ENCODE data around the gene RPL21. TPM values are rescaled to one million over a fixed set of nuclear protein-coding genes. Genes with fewer than 3 reads are reported as not detected.

The RPL21 gene
- 579 TPM for total RNA-seq

DNA sequence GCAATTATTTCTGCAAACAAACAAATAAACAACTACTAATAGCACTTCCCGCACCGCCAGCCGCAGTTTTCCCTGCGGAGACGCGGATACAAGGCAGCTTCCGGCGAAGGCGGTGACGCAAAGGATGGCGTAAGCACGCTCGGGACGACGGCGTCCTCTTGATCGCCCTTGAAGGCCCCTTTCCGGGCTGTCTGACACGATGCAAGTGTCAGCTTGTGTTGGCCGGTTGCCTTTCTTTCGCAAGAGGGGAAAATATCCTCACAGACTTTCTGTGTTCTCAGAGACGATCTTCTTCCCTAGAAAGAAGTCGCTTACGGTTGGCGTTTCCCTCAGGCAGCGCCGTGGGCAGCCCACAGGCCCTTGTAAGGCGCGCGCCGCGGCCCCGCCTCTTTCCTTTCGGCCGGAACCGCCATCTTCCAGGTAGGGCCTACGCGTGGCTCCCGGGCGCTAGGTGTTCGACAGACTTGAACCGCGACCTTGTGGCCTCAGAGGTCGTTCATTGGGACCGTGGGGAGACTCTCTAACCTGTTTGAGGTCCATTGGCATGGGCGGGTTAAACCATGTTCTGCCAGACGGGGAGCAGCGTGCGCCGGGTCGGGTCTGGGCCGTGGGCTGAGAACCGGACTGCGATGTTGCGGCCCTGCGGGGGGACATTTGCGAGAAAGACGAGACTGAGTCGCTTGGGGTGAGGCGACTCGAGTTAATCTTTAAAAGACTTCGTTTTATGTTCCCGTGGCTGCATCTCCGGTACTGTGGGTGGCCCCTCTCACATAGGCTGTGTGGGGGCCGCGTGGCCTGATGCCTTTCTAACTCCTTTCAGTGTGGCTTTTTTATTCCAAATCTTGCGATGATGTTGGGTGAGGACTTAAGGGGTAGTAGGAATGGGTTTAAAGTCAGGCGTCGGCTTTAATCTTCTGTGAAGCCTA lies at the start of gene RPL21:
RPL21 (plus strand) TSS at position 393 of the 926 bp plus-strand sequence. CDS start 2,219 bp downstream, outside the sequence.
- H3K27me3 ChIP-seq: no peaks in the 10 kb centered on the region
- H3K27ac ChIP-seq: peak within 1 kb of the TSS; percentile 91
- peaks cover 52% of the 10 kb centered on the region for H3K4me1 ChIP-seq
- H3K9me3 ChIP-seq: no peaks in the 10 kb centered on the region
- intact Hi-C loops (cut with DNase I): loop anchor here (5.0 kb wide), 1 partner anchor 79 kb away; the partner anchor contains the start of gene USP12
- TF ChIP-seq, protein P1, sequence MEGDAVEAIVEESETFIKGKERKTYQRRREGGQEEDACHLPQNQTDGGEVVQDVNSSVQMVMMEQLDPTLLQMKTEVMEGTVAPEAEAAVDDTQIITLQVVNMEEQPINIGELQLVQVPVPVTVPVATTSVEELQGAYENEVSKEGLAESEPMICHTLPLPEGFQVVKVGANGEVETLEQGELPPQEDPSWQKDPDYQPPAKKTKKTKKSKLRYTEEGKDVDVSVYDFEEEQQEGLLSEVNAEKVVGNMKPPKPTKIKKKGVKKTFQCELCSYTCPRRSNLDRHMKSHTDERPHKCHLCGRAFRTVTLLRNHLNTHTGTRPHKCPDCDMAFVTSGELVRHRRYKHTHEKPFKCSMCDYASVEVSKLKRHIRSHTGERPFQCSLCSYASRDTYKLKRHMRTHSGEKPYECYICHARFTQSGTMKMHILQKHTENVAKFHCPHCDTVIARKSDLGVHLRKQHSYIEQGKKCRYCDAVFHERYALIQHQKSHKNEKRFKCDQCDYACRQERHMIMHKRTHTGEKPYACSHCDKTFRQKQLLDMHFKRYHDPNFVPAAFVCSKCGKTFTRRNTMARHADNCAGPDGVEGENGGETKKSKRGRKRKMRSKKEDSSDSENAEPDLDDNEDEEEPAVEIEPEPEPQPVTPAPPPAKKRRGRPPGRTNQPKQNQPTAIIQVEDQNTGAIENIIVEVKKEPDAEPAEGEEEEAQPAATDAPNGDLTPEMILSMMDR (IDR thresholded peaks at IDR 0.05): no peak
- TF ChIP-seq POLR2A (IDR thresholded peaks at IDR 0.05) (peak in 1 of 2 donors; percentile 57), POLR2AphosphoS5 (IDR thresholded peaks at IDR 0.05; ENCODE audit: insufficient read depth in 1 of 2, low read depth in 1 of 2) (peak; percentile 95 to 98)
- peak in 1 of 2 donors; percentile 98 for DNase-seq (ENCODE audit: extremely low spot score in 2 of 2)
- peak within 1 kb of the TSS; percentile 70 to 92 for H3K4me3 ChIP-seq
- peaks cover 0 to 23% of the 10 kb centered on the region in 2 donors for H3K36me3 ChIP-seq

DNA sequence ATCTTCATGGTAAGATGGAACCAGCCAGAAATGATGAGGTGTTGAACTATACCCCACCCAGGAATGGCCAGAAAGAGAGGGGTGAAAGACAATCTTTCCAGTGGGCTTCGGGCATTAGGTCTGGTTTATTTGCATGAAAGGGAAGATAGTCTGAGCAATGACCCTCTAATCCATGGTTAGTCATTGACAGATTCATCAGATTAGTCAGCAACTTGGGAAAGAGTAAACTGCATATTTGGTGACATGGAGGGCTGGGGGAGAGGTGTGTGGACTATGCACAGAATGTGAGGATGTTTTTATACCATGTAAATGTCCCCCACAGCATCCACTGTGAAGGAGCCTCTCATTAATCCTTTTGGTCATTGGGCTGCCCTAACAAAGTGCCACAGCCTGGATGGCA lies 49.7 kb upstream of the RPL21 start:
- intact Hi-C loops (cut with DNase I): no loop called here
- DNase-seq (ENCODE audit: extremely low spot score in 2 of 2): no peak
- Histone ChIP-seq H3K4me1 (no peaks in the 10 kb centered on the region), H3K4me3 (no peak overlapping the region), H3K27ac (no peak overlapping the region), H3K9me3 (no peaks in the 10 kb centered on the region), H3K36me3 (no peaks in the 10 kb centered on the region), H3K27me3 (no peaks in the 10 kb centered on the region)
- TF ChIP-seq POLR2A (IDR thresholded peaks at IDR 0.05) (no peak), POLR2AphosphoS5 (IDR thresholded peaks at IDR 0.05; ENCODE audit: insufficient read depth in 1 of 2, low read depth in 1 of 2) (no peak)
- TF ChIP-seq, protein P1 (IDR thresholded peaks at IDR 0.05): no peak

DNA sequence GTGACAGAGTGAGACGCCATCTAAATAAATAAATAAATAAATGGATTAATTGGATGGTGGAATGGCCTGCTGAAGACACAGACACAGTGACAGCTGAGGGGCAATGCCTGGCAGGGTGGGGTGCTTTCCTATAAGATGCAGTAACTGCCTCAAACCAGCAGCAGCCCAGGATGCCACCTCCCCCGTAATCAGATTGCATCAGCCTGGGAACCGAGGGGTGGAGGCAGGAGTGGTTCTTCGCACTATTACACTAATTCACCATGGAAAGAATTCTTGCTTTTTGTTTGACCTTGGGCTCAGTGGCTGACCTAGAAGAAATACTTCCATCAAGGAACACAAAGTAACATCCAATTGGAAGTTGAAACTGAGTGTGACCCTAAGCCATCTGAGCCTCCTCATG lies 48.2 kb upstream of the RPL21 start:
- Histone ChIP-seq H3K9me3 (no peaks in the 10 kb centered on the region), H3K36me3 (no peaks in the 10 kb centered on the region), H3K27ac (no peak overlapping the region), H3K4me1 (no peaks in the 10 kb centered on the region), H3K27me3 (no peaks in the 10 kb centered on the region), H3K4me3 (no peak overlapping the region)
- no peak for DNase-seq (ENCODE audit: extremely low spot score in 2 of 2)
- TF ChIP-seq, protein P1 (IDR thresholded peaks at IDR 0.05): no peak
- TF ChIP-seq POLR2A (IDR thresholded peaks at IDR 0.05): no peak
- TF ChIP-seq POLR2AphosphoS5 (IDR thresholded peaks at IDR 0.05; ENCODE audit: insufficient read depth in 1 of 2, low read depth in 1 of 2): no peak
- intact Hi-C loops (cut with DNase I): no loop called here

DNA sequence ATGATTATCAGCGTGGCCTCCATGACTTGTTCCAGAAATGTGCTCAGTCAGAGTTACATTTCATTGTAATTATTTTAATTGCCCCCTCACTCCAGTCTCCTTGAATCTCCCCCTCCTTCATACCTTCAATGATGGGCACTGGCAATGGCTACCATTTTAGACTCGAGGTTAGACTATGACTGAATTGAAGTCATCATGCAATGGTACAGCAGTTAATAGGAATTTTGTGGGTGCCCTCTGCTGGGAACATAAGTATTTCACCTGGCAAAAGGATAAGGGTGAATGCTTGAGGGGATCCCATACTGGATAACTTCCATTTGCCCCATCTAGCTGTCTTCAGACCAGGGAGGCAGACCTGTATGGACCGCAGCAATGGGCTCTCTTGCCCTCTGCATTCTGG lies 47.5 kb upstream of the RPL21 start:
- H3K4me1 ChIP-seq: no peaks in the 10 kb centered on the region
- DNase-seq (ENCODE audit: extremely low spot score in 2 of 2): no peak
- H3K9me3 ChIP-seq: no peaks in the 10 kb centered on the region
- no peak overlapping the region for H3K27ac ChIP-seq
- H3K36me3 ChIP-seq: no peaks in the 10 kb centered on the region
- TF ChIP-seq, protein P1 (IDR thresholded peaks at IDR 0.05): no peak
- TF ChIP-seq POLR2AphosphoS5 (IDR thresholded peaks at IDR 0.05; ENCODE audit: insufficient read depth in 1 of 2, low read depth in 1 of 2) (no peak), POLR2A (IDR thresholded peaks at IDR 0.05) (no peak)
- intact Hi-C loops (cut with DNase I): no loop called here
- no peaks in the 10 kb centered on the region for H3K27me3 ChIP-seq
- H3K4me3 ChIP-seq: no peak overlapping the region

DNA sequence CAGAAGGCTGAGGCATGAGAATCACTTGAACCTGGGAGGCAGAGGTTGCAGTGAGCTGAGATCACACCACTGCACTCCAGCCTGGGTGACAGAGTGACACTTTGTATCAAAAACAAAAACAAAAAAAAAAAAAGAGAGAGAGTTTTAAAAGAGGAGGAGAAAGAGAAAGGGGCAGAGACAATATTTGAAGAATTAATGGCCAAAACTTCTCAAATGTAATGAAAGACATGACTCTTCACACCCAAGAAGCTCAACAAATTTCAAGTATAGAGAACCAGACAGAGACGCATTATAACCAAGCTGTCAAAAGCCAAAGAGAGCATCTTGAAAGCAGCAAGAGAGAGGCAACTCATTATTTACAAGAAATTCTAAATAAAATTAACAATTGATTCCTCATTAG lies 42.8 kb upstream of the RPL21 start:
- no peak for TF ChIP-seq POLR2AphosphoS5 (IDR thresholded peaks at IDR 0.05; ENCODE audit: insufficient read depth in 1 of 2, low read depth in 1 of 2)
- TF ChIP-seq POLR2A (IDR thresholded peaks at IDR 0.05): no peak
- TF ChIP-seq, protein P1 (IDR thresholded peaks at IDR 0.05): no peak
- DNase-seq (ENCODE audit: extremely low spot score in 2 of 2): no peak
- intact Hi-C loops (cut with DNase I): no loop called here
- no peaks in the 10 kb centered on the region for H3K9me3 ChIP-seq
- H3K4me1 ChIP-seq: no peaks in the 10 kb centered on the region
- no peaks in the 10 kb centered on the region for H3K36me3 ChIP-seq
- no peak overlapping the region for H3K4me3 ChIP-seq
- no peaks in the 10 kb centered on the region for H3K27me3 ChIP-seq
- no peak overlapping the region for H3K27ac ChIP-seq
